Panc1 (cell line): ENCODE measurements around the gene SDK2.

ENCODE experiments used
- CTCF ChIP-seq: fragments of 450-650 bp; IDR thresholded peaks from 2 replicates; pipeline ENCODE4 v1.5.1; 2017; ENCODE audit warnings: mild to moderate bottlenecking
- POLR2AphosphoS5 ChIP-seq: IDR thresholded peaks from 2 replicates; pipeline ENCODE4 v1.6.1; 2012; ENCODE audit warnings: mild to moderate bottlenecking, low read depth, low read length, moderate library complexity
- TF ChIP-seq, protein P1 (sequence below), 2 experiments: IDR thresholded peaks; 2 replicates each; pipeline ENCODE4 v1.6.1; 2011 to 2012; ENCODE audit warnings: low read depth in 2 of 2, control low read depth in 1 of 2, low read length in 1 of 2, mild to moderate bottlenecking in 1 of 2, moderate library complexity in 1 of 2; ENCODE audit not compliant: insufficient read depth in 1 of 2

DNA sequence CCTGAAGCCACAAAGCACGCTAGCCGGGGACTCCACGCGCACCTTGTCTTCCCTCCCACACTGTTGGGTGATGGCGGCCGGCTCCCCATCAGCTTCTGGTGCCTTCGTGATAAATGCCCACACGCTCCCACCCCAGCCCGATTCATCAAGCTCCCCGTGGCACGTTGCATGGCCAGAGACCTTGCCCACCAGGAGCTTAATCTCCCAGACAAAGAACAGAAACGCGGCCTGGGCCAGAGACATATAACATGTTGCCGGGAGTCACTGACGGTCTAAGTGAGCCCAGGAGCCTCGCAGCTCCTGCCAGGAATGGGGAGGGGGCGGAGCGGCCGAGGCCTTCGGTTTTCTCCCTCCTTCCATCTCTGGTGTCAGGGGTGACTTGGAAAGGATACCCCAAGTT is 93.1 kb downstream of the SDK2 start:
- TF ChIP-seq CTCF (no peak), POLR2AphosphoS5 (no peak)
- TF ChIP-seq, protein P1, sequence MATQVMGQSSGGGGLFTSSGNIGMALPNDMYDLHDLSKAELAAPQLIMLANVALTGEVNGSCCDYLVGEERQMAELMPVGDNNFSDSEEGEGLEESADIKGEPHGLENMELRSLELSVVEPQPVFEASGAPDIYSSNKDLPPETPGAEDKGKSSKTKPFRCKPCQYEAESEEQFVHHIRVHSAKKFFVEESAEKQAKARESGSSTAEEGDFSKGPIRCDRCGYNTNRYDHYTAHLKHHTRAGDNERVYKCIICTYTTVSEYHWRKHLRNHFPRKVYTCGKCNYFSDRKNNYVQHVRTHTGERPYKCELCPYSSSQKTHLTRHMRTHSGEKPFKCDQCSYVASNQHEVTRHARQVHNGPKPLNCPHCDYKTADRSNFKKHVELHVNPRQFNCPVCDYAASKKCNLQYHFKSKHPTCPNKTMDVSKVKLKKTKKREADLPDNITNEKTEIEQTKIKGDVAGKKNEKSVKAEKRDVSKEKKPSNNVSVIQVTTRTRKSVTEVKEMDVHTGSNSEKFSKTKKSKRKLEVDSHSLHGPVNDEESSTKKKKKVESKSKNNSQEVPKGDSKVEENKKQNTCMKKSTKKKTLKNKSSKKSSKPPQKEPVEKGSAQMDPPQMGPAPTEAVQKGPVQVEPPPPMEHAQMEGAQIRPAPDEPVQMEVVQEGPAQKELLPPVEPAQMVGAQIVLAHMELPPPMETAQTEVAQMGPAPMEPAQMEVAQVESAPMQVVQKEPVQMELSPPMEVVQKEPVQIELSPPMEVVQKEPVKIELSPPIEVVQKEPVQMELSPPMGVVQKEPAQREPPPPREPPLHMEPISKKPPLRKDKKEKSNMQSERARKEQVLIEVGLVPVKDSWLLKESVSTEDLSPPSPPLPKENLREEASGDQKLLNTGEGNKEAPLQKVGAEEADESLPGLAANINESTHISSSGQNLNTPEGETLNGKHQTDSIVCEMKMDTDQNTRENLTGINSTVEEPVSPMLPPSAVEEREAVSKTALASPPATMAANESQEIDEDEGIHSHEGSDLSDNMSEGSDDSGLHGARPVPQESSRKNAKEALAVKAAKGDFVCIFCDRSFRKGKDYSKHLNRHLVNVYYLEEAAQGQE (IDR thresholded peaks at IDR 0.05; ENCODE audit: insufficient read depth in 1 of 2, low read depth in 2 of 2, low read length in 1 of 2) = no peak
